K562 (cell line): ENCODE measurements around the gene PTPN12. TPM values are rescaled to one million over a fixed set of nuclear protein-coding genes. Genes with fewer than 3 reads are reported as not detected.

ENCODE experiments used
- ATAC-seq: fragments of 200-7000 bp; cut with Tn5 transposase; 3 replicates; pipeline ENCODE4 v1.9.1; 2020; ENCODE audit warnings: moderate library complexity
- BruUV-seq: library from RNA; stranded (reverse); fragments of 400-500 nt; replicated peaks from 2 replicates; lab custom pipeline; 2021; lab: Mats Ljungman, UMichigan
- CTCF ChIA-PET: fragments of 300-600 bp; formaldehyde crosslinking; extraction: SDS; loops from one replicate; lab custom pipeline; 2021; ENCODE audit warnings: low intra/inter-chr PET ratio; lab: Yijun Ruan, JAX
- POLR2A ChIA-PET: fragments of 300-600, 350-650 bp; sonication (Branson Sonifier 250); formaldehyde crosslinking; extraction: SDS; loops from one replicate; lab custom pipeline; 2021; ENCODE audit warnings: antibody characterized with exemption, inconsistent platforms; lab: Yijun Ruan, JAX
- DNase-seq, 4 experiments: peaks; one replicate each; pipeline versions ENCODE4 v3.0.0 to v3.0.0-alpha.2; 2011 to 2018; ENCODE audit warnings: low spot score in 3 of 4, mixed read lengths in 3 of 4; ENCODE audit errors: extremely low read depth in 1 of 4
- FAIRE-seq: peaks from 2 replicates; lab custom pipeline; 2011; peaks lifted over from hg19 to GRCh38; lab: Jason Lieb, UNC
- H2AFZ ChIP-seq: 2 replicates; pipeline ENCODE4 v1.6.0; 2011; ENCODE audit warnings: low read depth, low read length, control low read depth, inconsistent platforms
- H3K27ac ChIP-seq: fragments of 200-600 bp; 3 replicates; pipeline ENCODE4 v1.8.0; 2011; ENCODE audit warnings: low read depth, mild to moderate bottlenecking, control low read depth, inconsistent platforms, low read length, moderate library complexity, mixed read lengths; ENCODE audit errors: extremely low read depth
- H3K27me3 ChIP-seq, 2 experiments: fragments of 300-600 bp in 1 of 2; 2 replicates in 1 of 2; 3 replicates in 1 of 2; pipeline versions ENCODE4 v1.6.0 to v1.8.0; 2011; ENCODE audit warnings: inconsistent platforms in 2 of 2, low read length in 2 of 2, mild to moderate bottlenecking in 1 of 2, mixed read lengths in 1 of 2, moderate library complexity in 1 of 2; ENCODE audit not compliant: control insufficient read depth in 2 of 2, insufficient read depth in 2 of 2
- H3K36me3 ChIP-seq: fragments of 300-600 bp; 3 replicates; pipeline ENCODE4 v1.8.0; 2011; ENCODE audit warnings: mild to moderate bottlenecking, low read length, inconsistent platforms; ENCODE audit not compliant: control insufficient read depth, insufficient read depth
- H3K4me1 ChIP-seq, 2 experiments: fragments of 200-600 bp in 1 of 2; replicated peaks in 1 of 2; 2 replicates in 1 of 2; 3 replicates in 1 of 2; pipeline versions ENCODE4 v1.5.1 to v1.8.0; 2011; ENCODE audit warnings: inconsistent platforms in 2 of 2, low read length in 2 of 2, mild to moderate bottlenecking in 1 of 2, mixed read lengths in 1 of 2, moderate library complexity in 1 of 2; ENCODE audit not compliant: control insufficient read depth in 2 of 2, insufficient read depth in 2 of 2
- H3K4me2 ChIP-seq: 2 replicates; pipeline ENCODE4 v1.6.1; 2011; ENCODE audit warnings: low read length, control low read depth, inconsistent platforms, mixed read lengths; ENCODE audit not compliant: insufficient read depth
- H3K4me3 ChIP-seq: fragments of 200-600 bp; sonication (generic), shearing (Covaris generic); 2 replicates; pipeline ENCODE4 v1.5.1; 2016; ENCODE audit warnings: control low read depth, inconsistent platforms
- H3K79me2 ChIP-seq: fragments of 200-600 bp; 3 replicates; pipeline ENCODE4 v1.8.0; 2011; ENCODE audit warnings: low read length, inconsistent platforms; ENCODE audit not compliant: control insufficient read depth, insufficient read depth
- H3K9ac ChIP-seq, 2 experiments: 2 replicates each; pipeline versions ENCODE4 v1.6.0 to v1.6.1; 2011; ENCODE audit warnings: low read depth in 2 of 2, low read length in 2 of 2, control low read depth in 1 of 2, inconsistent platforms in 1 of 2, mild to moderate bottlenecking in 1 of 2, mixed read lengths in 1 of 2; ENCODE audit not compliant: insufficient read depth in 1 of 2
- H3K9me1 ChIP-seq: one replicate; pipeline ENCODE4 v1.6.0; 2011; ENCODE audit warnings: inconsistent platforms, mild to moderate bottlenecking, low read length, moderate library complexity; ENCODE audit not compliant: control insufficient read depth, insufficient read depth
- H3K9me3 ChIP-seq: replicated peaks from 2 replicates; pipeline ENCODE4 v1.5.1; 2011; ENCODE audit warnings: low read depth, low read length, inconsistent platforms; ENCODE audit not compliant: control insufficient read depth, insufficient read depth
- H4K20me1 ChIP-seq: replicated peaks from 2 replicates; pipeline ENCODE4 v1.6.1; 2011; ENCODE audit warnings: low read length, inconsistent platforms, mixed read lengths; ENCODE audit not compliant: control insufficient read depth, insufficient read depth
- ATF3 ChIP-seq, 2 experiments: fragments of 450-650 bp in 1 of 2; sonication (generic) in 1 of 2; formaldehyde crosslinking in 1 of 2; IDR thresholded peaks in 1 of 2; conservative IDR thresholded peaks in 1 of 2; 2 replicates each; pipeline versions ENCODE4 v1.6.1 to v1.8.1; 2016 to 2023; ENCODE audit warnings: mild to moderate bottlenecking in 2 of 2, moderate library complexity in 2 of 2, inconsistent platforms in 1 of 2, missing genetic modification reagents in 1 of 2
- E4F1 ChIP-seq: fragments of 250-450 bp; sonication (Bioruptor Pico); IDR thresholded peaks from 2 replicates; pipeline ENCODE4 v1.5.0; 2021; ENCODE audit warnings: mild to moderate bottlenecking, borderline replicate concordance
- HMG20B ChIP-seq: fragments of 250-450 bp; sonication (Bioruptor Pico); IDR thresholded peaks from 2 replicates; pipeline ENCODE4 v1.5.0; 2021; ENCODE audit warnings: mild to moderate bottlenecking
- PHF8 ChIP-seq: fragments of 200-600 bp; sonication (generic); IDR thresholded peaks from 2 replicates; pipeline ENCODE4 v1.6.1; 2012; ENCODE audit warnings: mixed run types, mild to moderate bottlenecking, inconsistent platforms, low read length, moderate library complexity, borderline replicate concordance
- SRSF7 ChIP-seq: fragments of 200-400 bp; formaldehyde crosslinking; optimal IDR thresholded peaks from 2 replicates; pipeline ENCODE3; 2017; ENCODE audit warnings: mild to moderate bottlenecking, low read depth, low read length
- TEAD2 ChIP-seq: fragments of 450-650 bp; IDR thresholded peaks from 2 replicates; pipeline ENCODE4 v1.6.1; 2016; ENCODE audit warnings: missing genetic modification characterization, control low read depth, missing compliant biosample characterization
- TFAP4 ChIP-seq: sonication (generic); formaldehyde crosslinking; IDR thresholded peaks from 2 replicates; pipeline ENCODE4 v1.8.0; 2022; ENCODE audit warnings: missing genetic modification reagents, mild to moderate bottlenecking, moderate library complexity, borderline replicate concordance
- ZBTB12 ChIP-seq: fragments of 250-450 bp; sonication (Bioruptor Pico); IDR thresholded peaks from 2 replicates; pipeline ENCODE4 v1.4.0; 2020
- WGBS: fragments of 100-300 bp; shearing (Covaris generic); methylation state at CpG from one replicate; pipeline ENCODE4 v1.1.6; 2016; ENCODE audit warnings: low coverage, mixed read lengths; ENCODE audit not compliant: insufficient coverage; ENCODE audit errors: missing lambda C conversion rate; 5-methylcytosine and 5-hydroxymethylcytosine counted together
- in situ Hi-C: fragments of 300-500 bp; cut with MboI; formaldehyde crosslinking; loops from 4 replicates; pipeline ENCODE4 v1.15.0; 2018; ENCODE audit warnings: inconsistent platforms, mixed read lengths
- intact Hi-C: fragments of 100-400 bp; cut with micrococcal nuclease; formaldehyde crosslinking; loops from 2 replicates; pipeline ENCODE4 v1.14.2; 2022
- polyA plus RNA-seq, 8 experiments: library from polyadenylated mRNA; depleted of rRNA in 4 of 8; stranded (reverse) in 5 of 8; unstranded in 3 of 8; fragments of >200 nt; fragmentation: Nextera tagmentation in 2 of 8; fragmentation: Illumina TruSeq in 1 of 8; extraction: Ambion mirVana in 2 of 8; extraction: Trizol in 1 of 8; gene quantifications; 2 replicates each; pipeline versions ENCODE4 v1.2.1 to v1.2.3, GENCODE V29; 2011 to 2014; ENCODE audit warnings: inconsistent platforms in 1 of 8, missing spikeins in 1 of 8
- total RNA-seq, 7 experiments: library from RNA; depleted of rRNA in 6 of 7; stranded (reverse); fragments of >200 nt in 6 of 7; fragmentation: Illumina TruSeq in 2 of 7; extraction: Trizol in 2 of 7; gene quantifications; 2 replicates each; pipeline versions ENCODE4 v1.2.1 to v1.2.3, GENCODE V29; 2011 to 2021; ENCODE audit warnings: low replicate concordance in 1 of 7
- TF ChIP-seq, protein P1 (sequence below): fragments of 200-800 bp; sonication (Bioruptor generic); IDR thresholded peaks from 2 replicates; pipeline ENCODE4 v1.6.1; 2016; ENCODE audit warnings: missing genetic modification characterization, missing compliant biosample characterization

Gene PTPN12
- total and polyA plus RNA-seq, 9 of the 15 experiments (the other 6 are each of a cell fraction or from before 2014, with no cell fraction given), result 15.3 to 79.8 (median 26.6) TPM

DNA sequence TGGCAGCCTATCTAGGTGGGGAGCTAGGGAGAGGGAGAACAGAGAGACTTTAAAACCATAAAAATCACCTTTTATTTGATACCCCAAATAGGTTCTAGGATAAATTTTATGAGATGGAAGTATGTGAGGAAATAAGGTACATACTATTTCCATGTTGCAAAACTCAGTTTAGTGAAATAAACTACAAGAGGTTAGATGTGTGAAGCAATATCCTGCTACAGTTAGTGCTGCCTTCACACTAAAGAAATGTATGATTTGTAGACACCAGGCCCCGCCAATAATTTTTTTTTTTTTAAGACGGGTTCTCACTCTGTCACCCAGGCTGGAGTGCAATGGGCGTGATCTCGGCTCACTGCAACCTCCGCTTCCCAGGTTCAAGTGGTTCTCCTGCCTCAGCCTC is 124.7 kb downstream of the PTPN12 start:
- POLR2A ChIA-PET, result interaction anchor here (0.8 kb wide), 1 partner anchor 180 kb away, joined by 3 read pairs; no protein-coding TSS in a partner anchor
- no peaks in the 10 kb centered on the region for H3K27me3 ChIP-seq
- H3K4me3 ChIP-seq, result no peak overlapping the region
- TF ChIP-seq ATF3 (IDR thresholded peaks at IDR 0.05) (no peak), ATF3 (CRISPR knock-in tag; conservative IDR thresholded peaks at IDR 0.05) (no peak), PHF8 (no peak), ZBTB12 (CRISPR knock-in tag) (no peak), TEAD2 (tag) (no peak), TFAP4 (no peak), SRSF7 (no peak), HMG20B (CRISPR knock-in tag) (no peak), E4F1 (CRISPR knock-in tag) (no peak)
- TF ChIP-seq, protein P1, sequence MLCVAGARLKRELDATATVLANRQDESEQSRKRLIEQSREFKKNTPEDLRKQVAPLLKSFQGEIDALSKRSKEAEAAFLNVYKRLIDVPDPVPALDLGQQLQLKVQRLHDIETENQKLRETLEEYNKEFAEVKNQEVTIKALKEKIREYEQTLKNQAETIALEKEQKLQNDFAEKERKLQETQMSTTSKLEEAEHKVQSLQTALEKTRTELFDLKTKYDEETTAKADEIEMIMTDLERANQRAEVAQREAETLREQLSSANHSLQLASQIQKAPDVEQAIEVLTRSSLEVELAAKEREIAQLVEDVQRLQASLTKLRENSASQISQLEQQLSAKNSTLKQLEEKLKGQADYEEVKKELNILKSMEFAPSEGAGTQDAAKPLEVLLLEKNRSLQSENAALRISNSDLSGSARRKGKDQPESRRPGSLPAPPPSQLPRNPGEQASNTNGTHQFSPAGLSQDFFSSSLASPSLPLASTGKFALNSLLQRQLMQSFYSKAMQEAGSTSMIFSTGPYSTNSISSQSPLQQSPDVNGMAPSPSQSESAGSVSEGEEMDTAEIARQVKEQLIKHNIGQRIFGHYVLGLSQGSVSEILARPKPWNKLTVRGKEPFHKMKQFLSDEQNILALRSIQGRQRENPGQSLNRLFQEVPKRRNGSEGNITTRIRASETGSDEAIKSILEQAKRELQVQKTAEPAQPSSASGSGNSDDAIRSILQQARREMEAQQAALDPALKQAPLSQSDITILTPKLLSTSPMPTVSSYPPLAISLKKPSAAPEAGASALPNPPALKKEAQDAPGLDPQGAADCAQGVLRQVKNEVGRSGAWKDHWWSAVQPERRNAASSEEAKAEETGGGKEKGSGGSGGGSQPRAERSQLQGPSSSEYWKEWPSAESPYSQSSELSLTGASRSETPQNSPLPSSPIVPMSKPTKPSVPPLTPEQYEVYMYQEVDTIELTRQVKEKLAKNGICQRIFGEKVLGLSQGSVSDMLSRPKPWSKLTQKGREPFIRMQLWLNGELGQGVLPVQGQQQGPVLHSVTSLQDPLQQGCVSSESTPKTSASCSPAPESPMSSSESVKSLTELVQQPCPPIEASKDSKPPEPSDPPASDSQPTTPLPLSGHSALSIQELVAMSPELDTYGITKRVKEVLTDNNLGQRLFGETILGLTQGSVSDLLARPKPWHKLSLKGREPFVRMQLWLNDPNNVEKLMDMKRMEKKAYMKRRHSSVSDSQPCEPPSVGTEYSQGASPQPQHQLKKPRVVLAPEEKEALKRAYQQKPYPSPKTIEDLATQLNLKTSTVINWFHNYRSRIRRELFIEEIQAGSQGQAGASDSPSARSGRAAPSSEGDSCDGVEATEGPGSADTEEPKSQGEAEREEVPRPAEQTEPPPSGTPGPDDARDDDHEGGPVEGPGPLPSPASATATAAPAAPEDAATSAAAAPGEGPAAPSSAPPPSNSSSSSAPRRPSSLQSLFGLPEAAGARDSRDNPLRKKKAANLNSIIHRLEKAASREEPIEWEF (CRISPR knock-in tag), result no peak
- H2AFZ ChIP-seq, result no peak overlapping the region
- DNase-seq (no peak), ATAC-seq (no peak), FAIRE-seq (no peak)
- no peak overlapping the region for H3K27ac ChIP-seq
- H3K36me3 ChIP-seq, result no peaks in the 10 kb centered on the region
- H3K4me2 ChIP-seq, result no peak overlapping the region
- no peaks in the 10 kb centered on the region for H3K79me2 ChIP-seq
- intact Hi-C loops, result no loop called here
- no TSS peak for BruUV-seq
- H3K9ac ChIP-seq, result no peak overlapping the region
- no peaks in the 10 kb centered on the region for H3K9me1 ChIP-seq
- no peaks in the 10 kb centered on the region for H3K9me3 ChIP-seq
- 75% methylated on average over 5 of the region's 5 CpGs for WGBS
- in situ Hi-C loops, result loop anchor here (10.0 to 25.0 kb wide), 2 partner anchors 373 to 550 kb away; no protein-coding TSS in a partner anchor
- H4K20me1 ChIP-seq, result no peaks in the 10 kb centered on the region
- CTCF ChIA-PET, result interaction anchor here (0.8 kb wide), 1 partner anchor 99 kb away, joined by 3 read pairs; no protein-coding TSS in a partner anchor
- H3K4me1 ChIP-seq, result no peaks in the 10 kb centered on the region
